Tibial nerve (tissue), 4 donors: ENCODE results near the gene FTCDNL1. TPM values are rescaled to one million over a fixed set of nuclear protein-coding genes. Genes with fewer than 3 reads are reported as not detected.

Experiments used
- DNase-seq, 2 donors: peaks; one replicate each; pipeline ENCODE4 v3.0.0-alpha.2; 2019; ENCODE audit warnings: low spot score in 2 of 2
- H3K27ac ChIP-seq, 4 donors: fragments of 200-600 bp; sonication (generic) in 3 of 4; one replicate each; pipeline ENCODE4 v1.5.1; 2017 to 2019; ENCODE audit warnings: mild to moderate bottlenecking in 1 of 4
- H3K27me3 ChIP-seq, 2 donors: fragments of 200-600 bp; sonication (generic) in 1 of 2; one replicate each; pipeline versions ENCODE4 v1.5.1 to v1.6.0; 2017 to 2019
- H3K36me3 ChIP-seq, 3 donors: fragments of 200-600 bp; sonication (generic); one replicate each; pipeline ENCODE4 v1.5.1; 2018 to 2019
- H3K4me1 ChIP-seq, 4 donors: fragments of 200-600 bp; sonication (generic) in 3 of 4; one replicate each; pipeline ENCODE4 v1.5.1; 2017 to 2019
- H3K4me3 ChIP-seq, 4 donors: fragments of 200-600 bp; sonication (generic) in 3 of 4; one replicate each; pipeline ENCODE4 v1.5.1; 2017 to 2019; ENCODE audit warnings: mild to moderate bottlenecking in 1 of 4, moderate library complexity in 1 of 4
- H3K9me3 ChIP-seq, 4 donors: fragments of 200-600 bp; sonication (generic) in 3 of 4; one replicate each; pipeline ENCODE4 v1.5.1; 2017 to 2019
- CTCF ChIP-seq, 5 experiments: fragments of 200-600 bp in 3 of 5; fragments of 450-650 bp in 2 of 5; sonication (generic) in 3 of 5; IDR thresholded peaks; one replicate each; pipeline ENCODE4 v1.5.1; 2016 to 2019; ENCODE audit warnings: antibody characterized with exemption in 5 of 5, mild to moderate bottlenecking in 3 of 5, moderate library complexity in 2 of 5
- EP300 ChIP-seq, 2 donors: sonication (generic); formaldehyde crosslinking; IDR thresholded peaks; one replicate each; pipeline ENCODE4 v1.6.1; 2017; ENCODE audit warnings: antibody characterized with exemption in 2 of 2, mild to moderate bottlenecking in 1 of 2
- POLR2A ChIP-seq, 2 donors: fragments of 450-650 bp; IDR thresholded peaks; one replicate each; pipeline ENCODE4 v1.6.1; 2017; ENCODE audit warnings: antibody characterized with exemption in 2 of 2, mild to moderate bottlenecking in 2 of 2, moderate library complexity in 2 of 2
- WGBS, 2 donors: methylation state at CpG; one replicate each; pipeline ENCODE4 v1.1.5; 2018; 5-methylcytosine and 5-hydroxymethylcytosine counted together
- total RNA-seq, 4 donors: library from RNA; depleted of rRNA; stranded (reverse); fragments of >200 nt; gene quantifications; one replicate each; pipeline ENCODE4 v1.1.0, GENCODE V29; 2016

Gene FTCDNL1
- total RNA-seq, 4 donors from 2014 or later, result 1.8 to 9.0 (median 3.4) TPM

- Histone ChIP-seq H3K4me1 (no peaks in the 10 kb centered on the region), H3K4me3 (no peak overlapping the region), H3K27ac (no peak overlapping the region), H3K9me3 (no peaks in the 10 kb centered on the region), H3K27me3 (no peaks in the 10 kb centered on the region), H3K36me3 (no peaks in the 10 kb centered on the region)
- no peak for DNase-seq
- WGBS, 2 donors, result 19 to 23% methylated on average over 1 of the region's 1 CpG
- TF ChIP-seq CTCF (IDR thresholded peaks at IDR 0.05) (no peak), POLR2A (IDR thresholded peaks at IDR 0.05) (no peak), EP300 (IDR thresholded peaks at IDR 0.05) (no peak)
Measured at GRCh38 chr2:199833525-199833924, 17.5 kb downstream of the FTCDNL1 start.

GRCh38 chr2:199830531-199830930 lies 20.5 kb downstream of the FTCDNL1 start:
- Histone ChIP-seq H3K36me3 (no peaks in the 10 kb centered on the region), H3K4me3 (no peak overlapping the region), H3K27me3 (no peaks in the 10 kb centered on the region), H3K9me3 (no peaks in the 10 kb centered on the region), H3K27ac (no peak overlapping the region), H3K4me1 (no peaks in the 10 kb centered on the region)
- 45 to 46% methylated on average over 9 of the region's 9 CpGs for WGBS, 2 donors
- TF ChIP-seq CTCF (IDR thresholded peaks at IDR 0.05) (no peak), POLR2A (IDR thresholded peaks at IDR 0.05) (no peak), EP300 (IDR thresholded peaks at IDR 0.05) (no peak)
- no peak for DNase-seq

- 88 to 92% methylated on average over 2 of the region's 2 CpGs for WGBS, 2 donors
- H3K4me1 ChIP-seq, result no peaks in the 10 kb centered on the region
- H3K27ac ChIP-seq, result no peak overlapping the region
- DNase-seq, result no peak
- H3K9me3 ChIP-seq, result no peaks in the 10 kb centered on the region
- H3K4me3 ChIP-seq, result no peak overlapping the region
- H3K27me3 ChIP-seq, result no peaks in the 10 kb centered on the region
- no peaks in the 10 kb centered on the region for H3K36me3 ChIP-seq
- no peak for TF ChIP-seq EP300 (IDR thresholded peaks at IDR 0.05)
- no peak for TF ChIP-seq CTCF (IDR thresholded peaks at IDR 0.05)
- no peak for TF ChIP-seq POLR2A (IDR thresholded peaks at IDR 0.05)
Measured at GRCh38 chr2:199829628-199830027, 21.4 kb downstream of the FTCDNL1 start.

- no peaks in the 10 kb centered on the region for H3K9me3 ChIP-seq
- H3K4me3 ChIP-seq, result no peak overlapping the region
- no peak overlapping the region for H3K27ac ChIP-seq
- no peaks in the 10 kb centered on the region for H3K36me3 ChIP-seq
- H3K27me3 ChIP-seq, result no peaks in the 10 kb centered on the region
- DNase-seq, result no peak
- no peak for TF ChIP-seq EP300 (IDR thresholded peaks at IDR 0.05)
- no peak for TF ChIP-seq POLR2A (IDR thresholded peaks at IDR 0.05)
- TF ChIP-seq CTCF (IDR thresholded peaks at IDR 0.05), result no peak
- no peaks in the 10 kb centered on the region for H3K4me1 ChIP-seq
Measured at GRCh38 chr2:199819746-199820145, 31.2 kb downstream of the FTCDNL1 start.

GRCh38 chr2:199818754-199819153 lies 32.2 kb downstream of the FTCDNL1 start:
- Histone ChIP-seq H3K27me3 (no peaks in the 10 kb centered on the region), H3K4me3 (no peak overlapping the region), H3K36me3 (no peaks in the 10 kb centered on the region), H3K4me1 (no peaks in the 10 kb centered on the region), H3K9me3 (no peaks in the 10 kb centered on the region), H3K27ac (no peak overlapping the region)
- 87 to 98% methylated on average over 2 of the region's 2 CpGs for WGBS, 2 donors
- TF ChIP-seq CTCF (IDR thresholded peaks at IDR 0.05) (no peak), EP300 (IDR thresholded peaks at IDR 0.05) (no peak), POLR2A (IDR thresholded peaks at IDR 0.05) (no peak)
- no peak for DNase-seq
